Neuronal stem cell (in vitro differentiated cells): ENCODE results near the gene TTLL7.

Experiments used
- DNase-seq: peaks from one replicate; pipeline ENCODE4 v3.0.0-alpha.2; 2013; ENCODE audit warnings: low spot score
- H2AFZ ChIP-seq: one replicate; pipeline ENCODE4 v1.6.1; 2013; ENCODE audit warnings: mild to moderate bottlenecking, low read length, inconsistent platforms
- H2AK5ac ChIP-seq: 2 replicates; pipeline ENCODE4 v1.6.1; 2013; ENCODE audit warnings: low read depth, mild to moderate bottlenecking, inconsistent platforms, low read length, moderate library complexity, mixed read lengths
- H2BK120ac ChIP-seq: 2 replicates; pipeline ENCODE4 v1.6.1; 2013; ENCODE audit warnings: low read depth, mild to moderate bottlenecking, inconsistent platforms, low read length, moderate library complexity, mixed read lengths
- H2BK12ac ChIP-seq: one replicate; pipeline ENCODE4 v1.6.1; 2013; ENCODE audit warnings: low read length, inconsistent platforms
- H2BK15ac ChIP-seq: 2 replicates; pipeline ENCODE4 v1.6.1; 2013; ENCODE audit warnings: mild to moderate bottlenecking, low read length, inconsistent platforms, mixed read lengths
- H2BK5ac ChIP-seq: one replicate; pipeline ENCODE4 v1.6.1; 2013; ENCODE audit warnings: inconsistent platforms, mild to moderate bottlenecking, low read length, moderate library complexity
- H3K14ac ChIP-seq: one replicate; pipeline ENCODE4 v1.6.1; 2013; ENCODE audit warnings: low read length, inconsistent platforms
- H3K18ac ChIP-seq: 2 replicates; pipeline ENCODE4 v1.6.1; 2013; ENCODE audit warnings: low read length, inconsistent platforms
- H3K23ac ChIP-seq: 2 replicates; pipeline ENCODE4 v1.6.1; 2013; ENCODE audit warnings: low read depth, mild to moderate bottlenecking, mixed read lengths, low read length, inconsistent platforms; ENCODE audit not compliant: poor library complexity
- H3K27ac ChIP-seq: replicated peaks from 3 replicates; pipeline ENCODE4 v1.5.1; 2013; ENCODE audit warnings: low read length, inconsistent platforms
- H3K27me3 ChIP-seq, 3 experiments: 2 replicates each; pipeline ENCODE4 v1.6.1; 2013; ENCODE audit warnings: low read length in 3 of 3, mild to moderate bottlenecking in 2 of 3, inconsistent platforms in 1 of 3, low read depth in 1 of 3, mixed read lengths in 1 of 3, moderate library complexity in 1 of 3; ENCODE audit not compliant: control insufficient read depth in 3 of 3, insufficient read depth in 3 of 3
- H3K36me3 ChIP-seq, 2 donors: replicated peaks in 1 of 2; 2 replicates each; pipeline ENCODE4 v1.6.1; 2013; ENCODE audit warnings: low read length in 2 of 2; ENCODE audit not compliant: control insufficient read depth in 2 of 2, insufficient read depth in 2 of 2
- H3K4ac ChIP-seq: 2 replicates; pipeline ENCODE4 v1.6.1; 2013; ENCODE audit warnings: inconsistent platforms, mild to moderate bottlenecking, low read length, moderate library complexity
- H3K4me1 ChIP-seq, 2 donors: 1 replicate in 1 of 2; 2 replicates in 1 of 2; pipeline ENCODE4 v1.6.1; 2013; ENCODE audit warnings: low read length in 2 of 2, low read depth in 1 of 2; ENCODE audit not compliant: control insufficient read depth in 2 of 2, insufficient read depth in 1 of 2
- H3K4me2 ChIP-seq: one replicate; pipeline ENCODE4 v1.6.1; 2013; ENCODE audit warnings: mild to moderate bottlenecking, low read length, inconsistent platforms; ENCODE audit not compliant: insufficient read depth, poor library complexity, severe bottlenecking
- H3K4me3 ChIP-seq, 2 donors: 2 replicates each; pipeline ENCODE4 v1.5.1; 2013; ENCODE audit warnings: low read length in 2 of 2, mild to moderate bottlenecking in 2 of 2, inconsistent platforms in 1 of 2, moderate library complexity in 1 of 2
- H3K79me1 ChIP-seq: one replicate; pipeline ENCODE4 v1.6.1; 2013; ENCODE audit warnings: low read depth, mild to moderate bottlenecking, inconsistent platforms, low read length, moderate library complexity
- H3K9ac ChIP-seq: one replicate; pipeline ENCODE4 v1.6.1; 2013; ENCODE audit warnings: mild to moderate bottlenecking, low read depth, low read length, inconsistent platforms; ENCODE audit not compliant: poor library complexity
- H3K9me3 ChIP-seq, 2 donors: replicated peaks in 1 of 2; 2 replicates each; pipeline versions ENCODE3 to v1.6.1; 2013; ENCODE audit warnings: low read length in 2 of 2, mild to moderate bottlenecking in 2 of 2, inconsistent platforms in 1 of 2, low read depth in 1 of 2, mixed read lengths in 1 of 2, moderate library complexity in 1 of 2; ENCODE audit not compliant: control insufficient read depth in 2 of 2, insufficient read depth in 1 of 2
- H4K8ac ChIP-seq: one replicate; pipeline ENCODE4 v1.6.1; 2013; ENCODE audit warnings: low read depth, mild to moderate bottlenecking, inconsistent platforms, low read length, moderate library complexity
- H4K91ac ChIP-seq: one replicate; pipeline ENCODE4 v1.6.1; 2013; ENCODE audit warnings: low read length, low read depth, mild to moderate bottlenecking, inconsistent platforms; ENCODE audit not compliant: poor library complexity
- WGBS, 2 donors: extraction: QIAGEN DNeasy Blood & Tissue Kit; methylation state at CpG; one replicate each; pipeline ENCODE4 v1.1.7; 2013; ENCODE audit warnings: missing lambda C conversion rate in 2 of 2, mixed read lengths in 1 of 2; ENCODE audit not compliant: insufficient read length in 2 of 2, insufficient replicate concordance in 1 of 2; ENCODE audit errors: extremely low coverage in 2 of 2; 5-methylcytosine and 5-hydroxymethylcytosine counted together

The TTLL7 gene

DNA sequence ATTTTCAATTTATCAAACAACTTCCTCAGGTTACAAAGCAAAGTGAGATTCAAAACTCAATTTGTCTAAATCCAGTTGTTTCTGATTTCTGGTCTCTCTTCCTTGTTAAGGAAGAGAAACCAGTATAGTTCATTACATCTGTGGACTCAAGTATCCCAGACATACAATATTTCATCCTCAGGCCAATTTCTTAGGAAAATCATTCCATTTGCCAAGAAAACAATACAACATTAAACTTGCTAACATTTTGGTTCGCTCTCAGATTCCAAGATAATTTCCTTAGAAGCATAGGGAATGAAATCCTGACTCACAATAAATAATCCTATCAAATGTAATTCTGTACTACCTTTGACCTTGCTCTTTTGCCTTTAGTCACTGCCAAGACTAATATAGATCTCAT, 11.2 kb upstream of the TTLL7 start:
- H3K79me1 ChIP-seq, result no peaks in the 10 kb centered on the region
- H3K36me3 ChIP-seq, result no peaks in the 10 kb centered on the region
- no peak overlapping the region for H3K14ac ChIP-seq
- no peak overlapping the region for H3K18ac ChIP-seq
- no peak overlapping the region for H3K4me2 ChIP-seq
- H3K4me3 ChIP-seq, result no peak overlapping the region
- H3K27ac ChIP-seq, result no peak overlapping the region
- H2AK5ac ChIP-seq, result no peak overlapping the region
- no peak overlapping the region for H3K23ac ChIP-seq
- no peak overlapping the region for H2AFZ ChIP-seq
- H4K8ac ChIP-seq, result no peak overlapping the region
- H3K9me3 ChIP-seq, result no peaks in the 10 kb centered on the region
- no peak overlapping the region for H2BK120ac ChIP-seq
- H3K4me1 ChIP-seq, result no peaks in the 10 kb centered on the region
- DNase-seq, result no peak
- H2BK5ac ChIP-seq, result no peak overlapping the region
- peaks cover 0 to 3% (median 0%) of the 10 kb centered on the region in 3 experiments for H3K27me3 ChIP-seq
- H2BK12ac ChIP-seq, result no peak overlapping the region
- H3K4ac ChIP-seq, result no peak overlapping the region
- H3K9ac ChIP-seq, result no peak overlapping the region
- H2BK15ac ChIP-seq, result no peak overlapping the region
- no CpG with 5 or more reads among the region's 1 CpG for WGBS, 2 donors
- no peak overlapping the region for H4K91ac ChIP-seq

DNA sequence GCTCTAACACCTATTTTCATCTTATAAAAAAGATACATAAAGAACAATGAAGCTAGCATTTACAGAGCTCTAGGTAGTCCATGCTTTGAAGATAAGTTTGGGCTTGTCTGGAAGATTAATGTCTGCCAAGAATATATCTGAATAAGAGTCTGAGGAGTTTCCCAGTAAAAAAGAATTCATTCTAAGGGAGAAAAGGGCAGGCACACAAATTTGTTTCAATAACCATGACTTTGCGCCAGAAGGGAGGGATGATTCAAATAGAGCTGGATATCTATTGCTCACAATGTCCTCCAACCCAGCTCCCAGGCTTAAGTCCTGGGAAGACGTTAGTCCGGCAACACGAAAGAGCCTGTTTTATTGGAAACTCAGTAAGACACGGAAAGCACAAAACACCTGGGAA, 9.7 kb upstream of the TTLL7 start:
- Histone ChIP-seq H3K36me3 (no peaks in the 10 kb centered on the region), H4K91ac (no peak overlapping the region), H2BK5ac (no peak overlapping the region), H3K9ac (no peak overlapping the region), H2BK15ac (no peak overlapping the region), H2BK120ac (no peak overlapping the region), H2AFZ (no peak overlapping the region), H3K4me3 (no peak overlapping the region), H3K4me2 (no peak overlapping the region), H3K9me3 (no peaks in the 10 kb centered on the region), H2AK5ac (no peak overlapping the region), H3K23ac (no peak overlapping the region), H3K27ac (no peak overlapping the region), H3K79me1 (no peaks in the 10 kb centered on the region), H3K18ac (no peak overlapping the region), H3K27me3 (peaks cover 0 to 3% (median 0%) of the 10 kb centered on the region in 3 experiments), H4K8ac (no peak overlapping the region), H3K14ac (no peak overlapping the region), H3K4ac (no peak overlapping the region), H3K4me1 (no peaks in the 10 kb centered on the region), H2BK12ac (no peak overlapping the region)
- no peak for DNase-seq
- no CpG with 5 or more reads among the region's 5 CpGs for WGBS, 2 donors

DNA sequence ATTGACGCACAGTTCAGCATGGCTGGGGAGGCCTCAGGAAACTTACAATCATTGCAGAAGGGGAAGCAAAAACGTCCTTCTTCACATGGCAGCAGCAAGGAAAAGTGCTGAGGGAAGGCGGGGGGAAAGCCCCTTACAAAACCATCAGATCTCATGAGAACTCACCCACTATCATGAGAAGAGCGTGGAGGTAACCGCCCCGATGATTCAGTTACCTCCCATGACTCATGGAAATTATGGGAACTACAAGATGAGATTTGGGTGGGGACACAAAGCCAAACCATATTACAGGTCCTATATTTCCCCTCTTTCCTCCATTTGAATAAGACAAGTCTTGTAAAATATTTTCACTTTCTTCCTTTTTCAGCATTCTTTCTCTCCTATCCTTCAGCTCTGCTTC, 7.7 kb upstream of the TTLL7 start:
- H4K8ac ChIP-seq, result no peak overlapping the region
- no peak overlapping the region for H2BK12ac ChIP-seq
- no peak overlapping the region for H3K23ac ChIP-seq
- H4K91ac ChIP-seq, result no peak overlapping the region
- no peak overlapping the region for H3K27ac ChIP-seq
- no peak overlapping the region for H2AFZ ChIP-seq
- H3K9ac ChIP-seq, result no peak overlapping the region
- DNase-seq, result no peak
- no peak overlapping the region for H3K4me3 ChIP-seq
- no peak overlapping the region for H3K18ac ChIP-seq
- WGBS, 2 donors, result no CpG with 5 or more reads among the region's 6 CpGs
- H3K4ac ChIP-seq, result no peak overlapping the region
- no peak overlapping the region for H2BK15ac ChIP-seq
- no peaks in the 10 kb centered on the region for H3K36me3 ChIP-seq
- no peaks in the 10 kb centered on the region for H3K79me1 ChIP-seq
- no peak overlapping the region for H3K14ac ChIP-seq
- no peaks in the 10 kb centered on the region for H3K4me1 ChIP-seq
- peaks cover 0 to 14% (median 0%) of the 10 kb centered on the region in 3 experiments for H3K27me3 ChIP-seq
- no peak overlapping the region for H2AK5ac ChIP-seq
- no peak overlapping the region for H2BK5ac ChIP-seq
- no peaks in the 10 kb centered on the region for H3K9me3 ChIP-seq
- no peak overlapping the region for H3K4me2 ChIP-seq
- no peak overlapping the region for H2BK120ac ChIP-seq

DNA sequence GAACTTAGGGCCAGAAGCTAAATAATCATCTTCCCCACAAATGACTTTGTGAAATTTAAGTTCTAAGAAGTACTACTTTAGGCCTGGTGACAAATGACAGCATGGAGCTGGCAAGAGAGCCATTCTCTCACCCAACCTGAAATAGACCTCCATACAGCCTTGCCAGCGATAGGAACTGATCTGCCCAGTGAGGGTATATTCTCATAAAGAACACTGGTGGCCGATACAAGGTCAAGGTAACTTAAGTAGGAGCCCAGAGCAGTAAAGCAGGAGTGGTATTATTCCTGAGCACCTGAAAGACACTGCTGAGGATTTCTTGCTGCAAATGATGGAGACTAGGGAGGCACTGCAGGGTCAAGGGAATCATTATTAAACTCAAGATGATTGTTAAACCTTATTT, 2.6 kb upstream of the TTLL7 start:
- no peak overlapping the region for H3K4me3 ChIP-seq
- H4K8ac ChIP-seq, result no peak overlapping the region
- no peak for DNase-seq
- no peak overlapping the region for H3K27ac ChIP-seq
- peaks cover 0 to 60% (median 0%) of the 10 kb centered on the region in 3 experiments for H3K27me3 ChIP-seq
- H3K9ac ChIP-seq, result no peak overlapping the region
- H3K9me3 ChIP-seq, result no peaks in the 10 kb centered on the region
- H3K23ac ChIP-seq, result no peak overlapping the region
- no peak overlapping the region for H3K4me2 ChIP-seq
- H3K79me1 ChIP-seq, result no peaks in the 10 kb centered on the region
- no peak overlapping the region for H3K14ac ChIP-seq
- no peak overlapping the region for H2BK15ac ChIP-seq
- H3K18ac ChIP-seq, result no peak overlapping the region
- H2BK5ac ChIP-seq, result no peak overlapping the region
- no peak overlapping the region for H2AFZ ChIP-seq
- no peak overlapping the region for H2BK120ac ChIP-seq
- no peak overlapping the region for H4K91ac ChIP-seq
- H2AK5ac ChIP-seq, result no peak overlapping the region
- no peak overlapping the region for H2BK12ac ChIP-seq
- H3K4ac ChIP-seq, result no peak overlapping the region
- peaks cover 0 to 4% of the 10 kb centered on the region in 2 donors for H3K4me1 ChIP-seq
- no peaks in the 10 kb centered on the region for H3K36me3 ChIP-seq
- WGBS, 2 donors, result no CpG with 5 or more reads among the region's 2 CpGs
